Stimulated activated naive B cell treated with anti-CD40 and anti-IgM and Interleukin-4, amounts not matched to agents 10 μg/mL and 1 μg/mL and 100 μg/mL, for 72 hours (primary cell): ENCODE results near the gene FXYD5.
"Not testable (repeated sequence)": the region's sequence is repeated elsewhere in the genome, so short reads cannot be mapped to it uniquely, and the experiment has no call there.

Source experiments
- ATAC-seq, 2 donors: fragments of 150-1000 bp; cut with Tn5 transposase; replicated peaks; 2 replicates each; pipeline ENCODE4 v1.10.0; 2021; ENCODE audit warnings: moderate library complexity in 1 of 2
- DNase-seq: peaks from one replicate; pipeline ENCODE4 v3.0.0; 2021
- H3K27ac Mint-ChIP-seq: one replicate; pipeline ENCODE4 v1.8.0; 2022; ENCODE audit warnings: mild to moderate bottlenecking, mixed read lengths
- H3K27me3 Mint-ChIP-seq, 2 donors: one replicate each; pipeline ENCODE4 v1.8.0; 2022; ENCODE audit warnings: mixed read lengths in 2 of 2
- H3K36me3 Mint-ChIP-seq, 2 donors: one replicate each; pipeline ENCODE4 v1.8.0; 2022; ENCODE audit warnings: mixed read lengths in 2 of 2, mild to moderate bottlenecking in 1 of 2
- H3K4me1 Mint-ChIP-seq, 2 donors: one replicate each; pipeline ENCODE4 v1.8.0; 2022; ENCODE audit warnings: mixed read lengths in 2 of 2, mild to moderate bottlenecking in 1 of 2
- H3K4me3 Mint-ChIP-seq, 2 donors: one replicate each; pipeline ENCODE4 v1.8.0; 2022; ENCODE audit warnings: mild to moderate bottlenecking in 2 of 2, mixed read lengths in 2 of 2, moderate library complexity in 1 of 2
- H3K9me3 Mint-ChIP-seq, 2 donors: one replicate each; pipeline ENCODE4 v1.8.0; 2022; ENCODE audit warnings: mixed read lengths in 2 of 2, mild to moderate bottlenecking in 1 of 2

The FXYD5 gene

DNA sequence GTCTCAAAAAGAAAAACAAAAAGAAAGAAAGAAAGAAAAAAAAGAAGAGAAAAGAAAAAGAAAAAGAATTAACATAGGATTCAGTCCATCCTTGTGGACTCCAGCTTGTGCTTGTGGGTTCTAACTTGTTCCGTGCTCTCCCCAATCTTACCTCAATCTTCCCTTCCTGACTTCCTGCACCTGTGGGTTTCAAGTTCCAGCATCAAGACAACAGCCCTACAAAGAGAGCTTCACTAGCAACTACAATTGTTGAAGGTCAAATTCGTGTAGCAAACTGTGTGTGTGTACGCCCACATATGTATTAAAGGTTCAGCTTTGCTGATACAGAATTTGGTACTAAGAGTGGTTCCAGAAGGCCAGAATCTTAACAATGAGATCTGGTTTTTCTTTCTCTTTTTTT is 25.3 kb downstream of the FXYD5 start:
- H3K27ac Mint-ChIP-seq = no peak overlapping the region
- ATAC-seq = no peak
- H3K4me3 Mint-ChIP-seq = no peak overlapping the region
- H3K4me1 Mint-ChIP-seq = peaks cover 14 to 32% of the 10 kb centered on the region in 2 donors
- no peak for DNase-seq
- H3K9me3 Mint-ChIP-seq = peaks cover 11 to 13% of the 10 kb centered on the region in 2 donors
- peaks cover 0 to 1% of the 10 kb centered on the region in 2 donors for H3K36me3 Mint-ChIP-seq
- H3K27me3 Mint-ChIP-seq = no peaks in the 10 kb centered on the region

- no peaks in the 10 kb centered on the region for H3K36me3 Mint-ChIP-seq
- H3K4me3 Mint-ChIP-seq = no peak overlapping the region
- DNase-seq = no peak
- peaks cover 11 to 13% of the 10 kb centered on the region in 2 donors for H3K9me3 Mint-ChIP-seq
- no peaks in the 10 kb centered on the region for H3K27me3 Mint-ChIP-seq
- peaks cover 8 to 17% of the 10 kb centered on the region in 2 donors for H3K4me1 Mint-ChIP-seq
- H3K27ac Mint-ChIP-seq = no peak overlapping the region
- ATAC-seq = no peak
Measured at GRCh38 chr19:35181387-35181786, 26.9 kb downstream of the FXYD5 start.

DNA sequence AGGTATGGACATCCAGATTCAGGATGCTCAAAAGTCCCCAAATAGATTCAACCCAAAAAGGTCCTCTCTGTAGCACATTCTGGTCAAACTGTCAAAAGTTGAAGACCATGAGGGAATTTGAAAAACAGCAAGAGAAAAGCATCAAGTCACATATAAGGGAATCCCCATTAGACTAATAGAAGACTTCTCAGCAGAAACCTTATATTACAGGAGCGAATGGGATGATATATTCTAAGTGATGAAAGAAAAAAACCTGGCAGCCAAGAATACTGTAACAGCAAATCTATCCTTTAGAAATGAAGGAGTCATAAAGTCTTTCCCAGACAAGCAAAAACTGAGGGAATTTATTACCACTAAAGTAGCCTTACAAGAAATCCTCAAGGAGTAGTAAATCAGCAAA is 29.7 kb downstream of the FXYD5 start:
- no peak for DNase-seq

DNA sequence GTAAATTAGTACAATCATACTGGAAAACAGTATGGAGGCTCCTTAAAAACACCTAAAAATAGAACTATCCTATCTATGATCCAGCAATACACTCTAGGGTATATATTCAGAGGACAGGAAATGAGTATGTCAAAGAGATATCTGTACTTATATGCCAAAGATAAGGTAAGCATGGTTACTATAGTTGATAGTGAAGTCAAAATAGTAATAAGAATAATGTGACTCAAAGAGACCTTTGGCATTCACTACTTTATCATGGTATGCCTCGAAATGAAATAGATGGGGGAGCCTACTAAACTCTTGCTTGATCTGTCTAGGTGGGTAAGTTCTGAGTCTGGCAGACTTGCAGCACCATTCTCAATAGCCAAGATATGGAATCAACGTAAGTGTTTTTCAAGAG is 30.3 kb downstream of the FXYD5 start:
- no peak overlapping the region for H3K27ac Mint-ChIP-seq

More for the DNA sequence above, 29.7 kb downstream of the FXYD5 start:
- no peaks in the 10 kb centered on the region for H3K27me3 Mint-ChIP-seq
- peaks cover 5 to 9% of the 10 kb centered on the region in 2 donors for H3K9me3 Mint-ChIP-seq
- no peaks in the 10 kb centered on the region for H3K36me3 Mint-ChIP-seq
- H3K4me3 Mint-ChIP-seq = no peak overlapping the region
- no peak overlapping the region for H3K27ac Mint-ChIP-seq
- no peak for ATAC-seq
- peaks cover 8 to 14% of the 10 kb centered on the region in 2 donors for H3K4me1 Mint-ChIP-seq

GRCh38 chr19:35194012-35194984 is 39.8 kb downstream of the FXYD5 start:
- no peaks in the 10 kb centered on the region for H3K27me3 Mint-ChIP-seq
- no peak overlapping the region for H3K4me3 Mint-ChIP-seq
- peaks cover 0 to 3% of the 10 kb centered on the region in 2 donors for H3K9me3 Mint-ChIP-seq
- no peak for ATAC-seq
- H3K27ac Mint-ChIP-seq = no peak overlapping the region
- no peaks in the 10 kb centered on the region for H3K36me3 Mint-ChIP-seq
- DNase-seq = no peak
- peaks cover 0 to 14% of the 10 kb centered on the region in 2 donors for H3K4me1 Mint-ChIP-seq

More for the DNA sequence above, 30.3 kb downstream of the FXYD5 start:
- peaks cover 3 to 8% of the 10 kb centered on the region in 2 donors for H3K4me1 Mint-ChIP-seq
- H3K4me3 Mint-ChIP-seq = no peak overlapping the region
- no peaks in the 10 kb centered on the region for H3K27me3 Mint-ChIP-seq
- ATAC-seq (no peak), DNase-seq (no peak)
- H3K36me3 Mint-ChIP-seq = no peaks in the 10 kb centered on the region
- peaks cover 5 to 9% of the 10 kb centered on the region in 2 donors for H3K9me3 Mint-ChIP-seq

DNA sequence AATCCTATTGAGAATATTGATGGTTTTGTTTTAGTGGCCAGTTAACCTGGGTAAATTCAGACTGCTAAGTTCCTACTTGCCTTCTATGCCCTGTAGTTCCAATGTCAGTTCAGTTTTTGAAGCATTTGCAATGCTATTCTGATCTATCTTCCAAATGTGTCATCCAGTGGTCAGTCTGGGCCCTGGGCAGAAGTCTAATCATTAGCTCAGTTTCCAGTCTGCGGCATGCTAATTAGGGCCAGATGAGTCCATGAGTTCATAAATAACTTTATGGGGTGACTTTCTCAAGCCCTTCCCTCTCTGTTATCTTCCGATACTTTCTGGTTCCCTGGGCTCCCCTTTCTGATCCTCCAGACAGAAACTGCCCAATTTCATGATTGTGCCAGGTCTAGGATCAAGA is 41.3 kb downstream of the FXYD5 start:
- Mint-ChIP-seq H3K27ac (no peak overlapping the region), H3K4me3 (no peak overlapping the region), H3K36me3 (no peaks in the 10 kb centered on the region), H3K9me3 (peaks cover 0 to 3% of the 10 kb centered on the region in 2 donors), H3K27me3 (no peaks in the 10 kb centered on the region), H3K4me1 (peaks cover 0 to 14% of the 10 kb centered on the region in 2 donors)
- DNase-seq (no peak), ATAC-seq (no peak)

GRCh38 chr19:35196861-35197260 is 42.3 kb downstream of the FXYD5 start:
- ATAC-seq, DNase-seq, H3K9me3 Mint-ChIP-seq, H3K36me3 Mint-ChIP-seq, H3K4me3 Mint-ChIP-seq, H3K27me3 Mint-ChIP-seq: not testable (repeated sequence)
- Mint-ChIP-seq H3K27ac (peak overlapping the region; percentile 9), H3K4me1 (peaks cover 7 to 18% of the 10 kb centered on the region in 2 donors)

GRCh38 chr19:35199481-35199880 is 44.9 kb downstream of the FXYD5 start:
- Mint-ChIP-seq H3K36me3 (no peaks in the 10 kb centered on the region), H3K9me3 (peaks cover 0 to 1% of the 10 kb centered on the region in 2 donors), H3K27ac (no peak overlapping the region), H3K27me3 (no peaks in the 10 kb centered on the region), H3K4me3 (no peak overlapping the region), H3K4me1 (peaks cover 23 to 30% of the 10 kb centered on the region in 2 donors)
- ATAC-seq = no peak
- no peak for DNase-seq

DNA sequence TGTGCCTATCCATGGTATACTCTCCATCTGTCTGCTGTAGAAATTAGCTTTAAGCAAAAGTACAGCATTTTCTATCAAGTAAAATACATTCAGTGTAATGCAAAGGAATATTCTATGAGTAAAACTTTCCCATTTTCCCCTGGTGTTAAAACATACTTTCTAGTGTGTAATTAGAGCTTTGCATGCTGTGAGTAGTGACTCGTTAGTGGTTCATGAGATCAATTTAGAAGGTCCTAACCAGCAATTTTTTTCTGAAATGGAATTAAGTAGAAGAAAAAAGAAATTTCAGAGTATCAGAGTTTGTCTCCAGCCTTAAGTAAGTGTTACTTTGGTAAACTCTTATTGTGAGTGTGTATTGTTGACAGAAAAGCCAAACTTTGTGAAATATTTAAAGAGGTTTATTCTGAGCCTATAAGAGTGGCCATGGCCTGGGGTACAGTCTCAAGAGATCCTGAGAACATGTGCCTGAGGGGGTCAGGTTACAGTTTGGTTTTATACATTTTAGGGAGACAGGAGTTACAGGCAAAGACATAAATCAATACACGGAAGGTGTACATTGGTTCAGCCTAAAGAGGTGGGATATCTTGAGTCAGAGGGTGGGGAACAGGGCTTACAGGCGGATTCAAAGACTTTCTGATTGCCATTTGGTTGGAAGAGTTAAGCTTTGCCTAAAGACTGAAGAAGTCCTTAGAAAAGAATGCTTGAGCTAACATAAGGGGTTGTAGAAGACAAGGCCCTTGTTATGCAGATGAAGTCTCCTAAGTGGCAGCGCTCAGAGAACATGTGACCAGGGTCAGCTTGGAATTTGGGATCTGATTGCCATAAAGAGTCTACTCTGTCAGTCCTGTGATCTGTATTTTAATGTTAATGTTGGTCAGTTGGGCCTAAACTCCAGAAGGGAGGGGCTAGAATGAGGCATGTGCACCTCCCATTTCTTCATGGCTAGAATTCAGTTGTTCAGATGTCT is 48.5 kb downstream of the FXYD5 start:
- Mint-ChIP-seq H3K36me3 (peaks cover 1 to 2% of the 10 kb centered on the region in 2 donors), H3K4me3 (no peak overlapping the region), H3K27ac (peak overlapping the region; percentile 75), H3K27me3 (no peaks in the 10 kb centered on the region), H3K9me3 (peaks cover 0 to 2% of the 10 kb centered on the region in 2 donors), H3K4me1 (peaks cover 36 to 63% of the 10 kb centered on the region in 2 donors)
- DNase-seq (no peak), ATAC-seq (no peak)

DNA sequence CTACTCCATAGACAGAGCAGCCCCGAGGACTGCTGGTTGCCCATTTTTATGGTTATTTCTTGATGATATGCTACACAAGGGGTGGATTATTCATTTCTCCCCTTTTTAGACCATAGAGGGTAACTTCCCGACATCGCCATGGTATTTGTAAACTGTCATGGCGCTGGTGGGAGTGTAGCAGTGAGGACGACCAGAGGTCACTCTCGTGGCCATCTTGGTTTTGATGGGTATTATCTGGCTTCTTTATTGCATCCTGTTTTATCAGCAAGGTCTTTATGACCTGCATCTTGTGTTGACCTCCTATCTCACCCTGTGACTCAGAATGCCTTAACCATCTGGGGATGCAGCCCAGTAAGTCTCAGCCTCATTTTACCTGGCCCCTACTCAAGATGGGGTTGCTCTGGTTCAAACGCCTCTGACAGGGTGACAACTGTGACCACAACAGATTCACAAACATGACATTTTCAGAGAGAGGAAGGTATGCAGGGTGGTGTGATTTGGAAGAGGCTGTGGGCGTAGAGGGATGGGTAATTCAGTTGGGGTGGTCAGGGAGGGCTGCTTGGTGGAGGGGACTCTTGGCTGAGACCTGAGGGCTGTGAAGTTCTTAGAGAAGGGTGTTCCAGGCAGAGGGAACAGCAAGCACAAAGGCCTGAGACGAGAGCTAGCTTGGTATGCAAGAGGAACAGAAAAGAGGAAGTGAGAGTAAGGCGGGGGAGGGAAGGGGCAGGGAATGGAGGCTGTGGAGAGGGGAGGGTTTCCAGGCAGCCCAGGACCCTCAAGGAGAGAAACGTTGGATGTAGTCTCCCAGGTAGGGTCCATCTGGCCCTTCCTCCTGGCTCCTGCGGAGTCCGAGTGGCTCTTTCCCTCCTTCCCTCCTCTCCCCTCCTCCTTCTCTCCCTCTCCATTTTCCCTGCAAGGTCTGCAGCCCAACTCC is 50.5 kb downstream of the FXYD5 start:
- H3K9me3 Mint-ChIP-seq = peaks cover 0 to 1% of the 10 kb centered on the region in 2 donors
- H3K36me3 Mint-ChIP-seq = peaks cover 4 to 5% of the 10 kb centered on the region in 2 donors
- H3K27ac Mint-ChIP-seq = peak overlapping the region; percentile 96
- peaks cover 38 to 75% of the 10 kb centered on the region in 2 donors for H3K4me1 Mint-ChIP-seq
- no peaks in the 10 kb centered on the region for H3K27me3 Mint-ChIP-seq
- peak; percentile 83 to 85 for ATAC-seq
- DNase-seq = peak; percentile 71
- peak overlapping the region; percentile 3 to 17 for H3K4me3 Mint-ChIP-seq

- Mint-ChIP-seq H3K4me1 (peaks cover 41 to 80% of the 10 kb centered on the region in 2 donors), H3K4me3 (no peak overlapping the region), H3K36me3 (peaks cover 4 to 5% of the 10 kb centered on the region in 2 donors), H3K27ac (peak overlapping the region; percentile 96), H3K9me3 (peaks cover 0 to 1% of the 10 kb centered on the region in 2 donors), H3K27me3 (no peaks in the 10 kb centered on the region)
- DNase-seq = no peak
- ATAC-seq = peak; percentile 8 to 20
Measured at GRCh38 chr19:35205733-35206323, 51.3 kb downstream of the FXYD5 start.

- peak overlapping the region; percentile 96 for H3K27ac Mint-ChIP-seq
- peaks cover 0 to 1% of the 10 kb centered on the region in 2 donors for H3K9me3 Mint-ChIP-seq
- DNase-seq (peak; percentile 55), ATAC-seq (peak; percentile 67 to 71)
- H3K36me3 Mint-ChIP-seq = peaks cover 4 to 5% of the 10 kb centered on the region in 2 donors
- peak overlapping the region; percentile 23 to 51 for H3K4me3 Mint-ChIP-seq
- no peaks in the 10 kb centered on the region for H3K27me3 Mint-ChIP-seq
- H3K4me1 Mint-ChIP-seq = peaks cover 40 to 81% of the 10 kb centered on the region in 2 donors
Measured at GRCh38 chr19:35206379-35206778, 51.8 kb downstream of the FXYD5 start.

DNA sequence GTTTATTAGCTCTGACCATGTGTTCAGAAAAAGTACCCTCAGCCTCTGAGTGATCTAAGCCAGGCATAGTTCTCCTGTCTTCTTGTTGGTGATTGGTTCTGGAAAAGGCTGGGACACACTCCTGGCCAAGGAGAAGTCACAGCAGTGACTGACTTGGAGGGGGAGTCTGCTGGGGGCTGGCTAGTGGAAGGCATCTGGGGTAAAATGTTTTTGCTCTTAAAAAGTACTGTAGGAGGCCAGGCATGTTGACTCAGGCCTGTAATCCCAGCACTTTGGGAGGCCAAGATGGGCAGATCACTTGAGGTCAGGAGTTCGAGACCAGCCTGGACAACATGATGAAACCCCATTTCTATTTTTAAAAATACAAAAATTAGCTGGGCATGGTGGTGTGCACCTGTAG is 52.3 kb downstream of the FXYD5 start:
- ATAC-seq (peak; percentile 3 to 8), DNase-seq (no peak)

More for the DNA sequence above, 52.3 kb downstream of the FXYD5 start:
- H3K36me3 Mint-ChIP-seq = peaks cover 4 to 9% of the 10 kb centered on the region in 2 donors
- H3K27me3 Mint-ChIP-seq = no peaks in the 10 kb centered on the region
- H3K4me1 Mint-ChIP-seq = peaks cover 43 to 82% of the 10 kb centered on the region in 2 donors
- H3K4me3 Mint-ChIP-seq = peak overlapping the region; percentile 23 to 51
- H3K9me3 Mint-ChIP-seq = peaks cover 0 to 1% of the 10 kb centered on the region in 2 donors
- H3K27ac Mint-ChIP-seq = peak overlapping the region; percentile 96
